SKM-1 (cell line): ENCODE measurements around the gene LENG8.

Experiments
- DNase-seq: peaks from one replicate; lab custom pipeline; 2025; ENCODE audit not compliant: unreplicated experiment; lab: John Stamatoyannopoulos, UW

LENG8 gene

GRCh38 chr19:54422136-54422535, 26.9 kb upstream of the LENG8 start:
- DNase-seq: no peak

- DNase-seq: no peak
Measured at GRCh38 chr19:54424201-54424600, 24.8 kb upstream of the LENG8 start.

GRCh38 chr19:54424660-54425381, 24.2 kb upstream of the LENG8 start:
- no peak for DNase-seq

- no peak for DNase-seq
Measured at GRCh38 chr19:54425382-54425723, 23.6 kb upstream of the LENG8 start.

- no peak for DNase-seq
Measured at GRCh38 chr19:54426291-54426931, 22.6 kb upstream of the LENG8 start.

- DNase-seq: no peak
Measured at GRCh38 chr19:54427586-54427985, 21.4 kb upstream of the LENG8 start.

GRCh38 chr19:54428323-54429175, 20.4 kb upstream of the LENG8 start:
- DNase-seq: no peak

- no peak for DNase-seq
Measured at GRCh38 chr19:54429176-54429495, 19.9 kb upstream of the LENG8 start.

- no peak for DNase-seq
Measured at GRCh38 chr19:54429545-54430227, 19.3 kb upstream of the LENG8 start.

- no peak for DNase-seq
Measured at GRCh38 chr19:54430306-54431254, 18.4 kb upstream of the LENG8 start.

GRCh38 chr19:54431255-54431838, 17.7 kb upstream of the LENG8 start:
- no peak for DNase-seq

- DNase-seq: no peak
Measured at GRCh38 chr19:54432144-54432738, 16.8 kb upstream of the LENG8 start.

- DNase-seq: no peak
Measured at GRCh38 chr19:54433697-54434096, 15.3 kb upstream of the LENG8 start.

- DNase-seq: no peak
Measured at GRCh38 chr19:54434112-54434872, 14.7 kb upstream of the LENG8 start.

- no peak for DNase-seq
Measured at GRCh38 chr19:54434873-54435214, 14.2 kb upstream of the LENG8 start.

GRCh38 chr19:54435551-54436016, 13.4 kb upstream of the LENG8 start:
- DNase-seq: no peak

- no peak for DNase-seq
Measured at GRCh38 chr19:54436031-54436523, 12.9 kb upstream of the LENG8 start.

- no peak for DNase-seq
Measured at GRCh38 chr19:54436628-54437252, 12.3 kb upstream of the LENG8 start.
